HG02759 (cell line): ENCODE results near the gene XPNPEP3.
"Not testable (repeated sequence)": the region's sequence is repeated elsewhere in the genome, so short reads cannot be mapped to it uniquely, and the experiment has no call there.

ENCODE experiments used
- ATAC-seq: cut with Tn5 transposase; IDR thresholded peaks from one replicate; pipeline ENCODE4 v1.9.1; 2021; ENCODE audit warnings: mild to moderate bottlenecking, moderate library complexity; ENCODE audit not compliant: unreplicated experiment

XPNPEP3 gene

GRCh38 chr22:40855979-40856512 lies 902 bp upstream of the XPNPEP3 start:
- ATAC-seq, result peak; percentile 27

DNA sequence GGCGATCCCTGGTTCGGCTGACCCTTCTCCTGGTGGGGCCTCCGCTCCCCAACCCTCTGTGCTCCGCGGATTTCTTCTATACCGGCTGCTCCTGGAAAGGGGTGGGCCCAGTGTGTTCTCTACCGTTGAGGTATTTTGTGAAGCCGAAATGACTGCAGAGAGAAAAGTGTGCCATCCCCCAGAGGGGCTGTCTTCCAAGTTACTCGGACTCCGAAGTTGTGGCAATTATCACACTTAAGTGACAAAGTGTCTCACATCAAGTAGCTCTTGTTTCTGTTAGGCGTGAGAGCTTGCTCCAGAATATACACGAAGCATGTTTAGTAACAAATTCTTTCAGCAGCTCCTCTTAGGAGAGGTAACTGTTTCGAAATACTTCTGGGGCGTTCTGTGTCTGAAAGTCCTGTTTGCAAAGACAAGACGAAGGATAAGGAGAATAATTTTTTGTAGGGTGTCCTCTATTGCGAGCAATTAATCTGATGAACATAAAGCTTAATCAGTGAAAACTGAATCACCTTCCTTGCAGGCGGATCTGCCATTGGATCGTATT lies 434 bp downstream of the XPNPEP3 start:
- ATAC-seq, result no peak

DNA sequence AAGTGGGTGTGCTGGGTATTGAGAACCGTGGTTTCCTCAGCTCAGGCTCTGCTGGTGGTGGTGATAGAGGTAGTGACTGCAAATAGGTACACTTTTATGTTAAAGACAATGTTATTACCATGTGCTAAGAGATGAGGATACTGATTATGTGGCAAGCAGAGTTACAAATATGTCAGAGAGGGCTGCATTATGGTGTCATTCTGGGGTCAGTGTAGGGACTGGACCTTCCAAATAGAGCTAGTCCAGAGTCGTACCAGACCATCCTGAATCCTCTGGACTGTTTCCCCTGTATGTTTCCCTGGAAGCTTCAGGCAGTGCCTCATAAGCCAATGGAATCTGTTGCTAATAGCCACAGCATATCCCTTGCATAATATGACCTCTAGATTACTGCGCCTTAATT lies 5.1 kb downstream of the XPNPEP3 start, which contains the start of gene DNAJB7:
TSS of gene DNAJB7 (minus strand) at position 101 of the 400 bp plus-strand sequence. CDS start 119 bp downstream, outside the sequence.
- no peak for ATAC-seq

- ATAC-seq, result no peak
Measured at GRCh38 chr22:40862537-40862936, 5.6 kb downstream of the XPNPEP3 start.

DNA sequence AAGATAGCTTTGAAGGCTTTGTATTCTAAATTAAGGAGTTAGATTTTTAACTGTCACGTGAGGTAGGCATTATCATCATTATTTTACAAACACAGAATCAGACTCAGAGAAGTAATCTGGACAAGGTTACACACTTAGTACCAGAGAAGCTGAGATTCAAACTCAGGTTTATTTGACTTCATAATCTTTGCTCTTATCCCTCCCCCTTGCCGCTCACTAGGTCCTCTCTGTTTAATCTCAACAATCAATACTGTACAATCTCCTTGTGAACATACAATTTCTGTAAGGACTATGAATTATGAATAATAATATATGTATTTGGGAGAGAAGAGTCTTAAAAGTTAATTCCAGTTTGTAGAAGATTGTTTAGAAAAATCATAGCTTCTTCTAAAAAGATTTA lies 10.2 kb downstream of the XPNPEP3 start:
- no peak for ATAC-seq

- not testable (repeated sequence) for ATAC-seq
Measured at GRCh38 chr22:40868379-40868778, 11.4 kb downstream of the XPNPEP3 start.

GRCh38 chr22:40874016-40874415 lies 17.1 kb downstream of the XPNPEP3 start:
- ATAC-seq, result no peak

DNA sequence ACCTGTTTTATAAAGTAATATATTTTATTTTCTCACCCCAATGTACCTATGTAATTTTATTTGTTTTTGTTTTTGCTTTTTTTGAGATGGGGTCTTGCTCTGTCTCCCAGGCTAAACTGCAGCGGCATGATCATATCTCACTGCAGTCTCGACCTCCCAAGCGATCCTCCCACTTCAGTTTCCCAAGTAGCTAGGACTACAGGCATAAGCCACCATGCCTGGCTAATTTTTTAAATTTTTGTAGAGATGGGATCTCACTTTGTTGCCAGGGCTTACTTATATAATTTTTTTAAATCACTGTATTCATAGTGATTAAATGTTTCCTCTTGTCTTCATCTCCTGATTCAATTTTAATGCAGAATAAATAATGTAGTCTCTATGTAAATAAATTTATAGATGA lies 18.2 kb downstream of the XPNPEP3 start:
- no peak for ATAC-seq

DNA sequence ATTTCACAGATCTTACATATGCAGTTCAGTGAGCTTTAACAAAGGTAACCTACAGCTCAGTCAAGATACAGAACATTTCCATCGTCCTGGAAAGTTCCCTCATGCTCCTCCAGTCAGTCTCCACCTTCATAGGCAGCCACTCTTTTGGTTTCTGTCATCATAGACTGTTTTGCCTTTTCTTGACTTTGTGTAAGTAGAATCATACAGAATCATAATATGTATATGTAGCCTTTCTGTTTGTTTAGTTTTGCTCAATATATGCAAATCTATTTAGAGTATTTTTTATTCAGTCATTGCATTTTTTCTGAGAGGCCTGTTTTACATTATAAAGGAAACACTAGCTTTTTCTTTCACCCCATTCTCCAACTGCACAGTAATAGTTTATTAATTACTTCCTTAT lies 20.0 kb downstream of the XPNPEP3 start:
- no peak for ATAC-seq

DNA sequence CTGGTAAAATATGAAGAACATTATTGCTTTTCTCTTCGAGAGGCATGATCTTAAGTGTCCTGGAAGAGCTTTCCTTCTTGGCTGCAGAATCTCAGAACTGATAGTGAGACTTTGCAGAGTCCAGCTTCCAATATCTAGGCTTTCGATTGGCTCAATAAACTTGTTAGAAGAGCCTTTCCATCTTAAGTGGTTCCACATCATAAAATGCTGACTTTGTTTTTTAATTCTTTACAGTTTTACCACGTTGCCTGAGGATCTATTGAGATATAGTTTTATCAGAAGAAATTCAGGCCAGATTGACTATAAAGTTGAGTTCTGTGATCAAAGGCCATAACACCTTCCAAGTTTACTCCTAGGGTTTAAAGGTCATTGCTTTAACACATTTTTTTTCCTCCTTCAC lies 20.5 kb downstream of the XPNPEP3 start:
- ATAC-seq, result no peak

DNA sequence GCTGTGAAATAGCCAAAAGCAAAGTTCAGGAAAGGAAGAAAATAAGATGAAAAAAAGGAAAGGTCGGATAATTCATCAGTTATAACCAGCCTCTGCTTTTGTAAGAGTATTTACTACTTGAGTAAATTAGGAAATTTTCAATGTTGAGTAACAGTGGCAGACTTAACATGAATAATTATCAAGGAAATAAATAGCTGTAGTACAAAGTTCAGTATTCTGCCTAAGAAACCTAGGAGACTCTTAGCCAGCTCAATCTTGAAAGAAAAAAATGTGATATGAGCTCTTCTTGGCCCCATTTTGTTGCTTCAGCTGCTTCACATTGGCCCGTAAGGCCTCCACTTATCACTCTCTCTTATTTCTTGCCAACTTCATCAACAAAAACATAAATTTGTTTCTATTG lies 22.0 kb downstream of the XPNPEP3 start:
- ATAC-seq, result no peak

DNA sequence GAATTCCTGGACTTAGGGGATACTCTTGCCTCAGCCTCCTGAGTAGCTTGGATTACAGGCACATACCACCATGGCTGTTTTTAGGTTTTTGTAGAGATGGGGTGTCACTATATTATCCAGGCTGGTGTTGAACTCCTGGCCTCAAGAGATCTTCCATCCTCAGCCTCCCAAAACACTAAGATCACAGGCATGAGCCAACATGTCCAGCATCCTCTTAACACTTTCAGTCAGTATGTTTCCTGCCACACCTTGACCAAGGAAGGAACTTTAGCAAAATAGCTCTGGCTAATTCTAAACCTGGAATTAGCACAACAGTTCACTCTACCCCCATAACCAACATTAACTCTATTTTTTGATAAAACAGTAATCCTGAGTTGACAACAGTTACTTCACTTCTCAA lies 32.2 kb downstream of the XPNPEP3 start:
- ATAC-seq, result no peak

DNA sequence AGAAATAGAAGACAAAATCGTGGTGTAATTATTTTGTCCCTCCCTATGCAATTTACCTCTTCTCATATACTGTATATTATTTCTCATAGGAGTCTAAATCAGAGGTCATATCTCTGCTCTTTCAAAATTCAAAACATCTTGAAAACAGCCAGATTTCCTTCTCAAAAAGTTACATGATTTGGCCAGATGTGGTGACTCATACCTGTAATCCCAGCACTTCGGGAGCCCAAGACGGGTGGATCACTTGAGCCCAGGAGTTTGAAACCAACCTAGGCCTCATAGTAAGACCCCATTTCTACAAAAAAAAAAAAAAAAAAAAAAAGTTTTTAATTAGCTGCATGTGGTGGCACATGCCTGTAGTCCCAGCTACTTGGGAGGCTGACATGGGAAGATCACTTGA lies 33.9 kb downstream of the XPNPEP3 start:
- ATAC-seq, result no peak

- no peak for ATAC-seq
Measured at GRCh38 chr22:40894417-40894816, 37.5 kb downstream of the XPNPEP3 start.

DNA sequence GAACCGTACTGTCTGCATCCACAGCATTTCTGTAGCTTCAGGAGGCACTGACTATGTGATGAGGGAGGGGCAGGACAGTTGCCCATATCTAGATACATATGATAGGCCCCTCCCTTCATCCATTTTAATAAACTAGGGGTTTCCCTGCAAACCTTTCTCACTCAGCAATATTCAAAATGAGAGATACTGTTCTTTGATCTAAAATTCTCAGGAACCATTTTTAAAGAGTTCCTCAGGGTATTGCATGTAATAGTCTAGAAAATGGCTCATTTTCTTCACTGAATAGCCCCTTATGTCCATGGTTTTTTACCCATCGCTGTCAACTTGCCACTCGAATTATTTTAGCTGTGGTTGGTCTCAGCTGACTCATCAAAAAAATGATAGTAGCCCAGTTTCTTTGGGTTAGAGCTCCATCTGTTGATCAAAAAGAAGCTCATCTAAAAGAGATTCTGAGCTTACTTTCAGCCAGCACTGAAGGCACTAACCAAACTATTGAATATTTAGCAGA lies 42.0 kb downstream of the XPNPEP3 start:
- ATAC-seq, result no peak

- ATAC-seq, result no peak
Measured at GRCh38 chr22:40904101-40904500, 47.2 kb downstream of the XPNPEP3 start.

DNA sequence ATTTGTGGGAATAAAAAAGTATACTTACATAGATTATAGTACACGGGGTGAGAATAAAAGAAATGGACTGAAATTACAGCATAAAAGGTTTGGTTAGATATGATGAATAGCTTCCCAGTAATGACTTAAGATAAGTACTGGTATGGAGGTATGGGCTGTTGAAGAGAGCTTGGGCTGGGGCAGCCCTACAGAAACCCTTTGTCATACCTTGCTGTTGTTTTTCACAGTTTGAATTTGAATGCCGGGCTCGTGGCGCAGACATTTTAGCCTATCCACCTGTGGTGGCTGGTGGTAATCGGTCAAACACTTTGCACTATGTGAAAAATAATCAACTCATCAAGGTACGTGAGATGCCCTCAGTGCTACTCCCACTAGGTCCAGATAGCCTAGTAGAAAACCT lies 51.9 kb downstream of the XPNPEP3 start:
- ATAC-seq, result no peak

GRCh38 chr22:40911772-40912171 lies 54.8 kb downstream of the XPNPEP3 start:
- no peak for ATAC-seq

GRCh38 chr22:40912987-40913386 lies 56.0 kb downstream of the XPNPEP3 start:
- ATAC-seq, result not testable (repeated sequence)

- ATAC-seq, result no peak
Measured at GRCh38 chr22:40919446-40919845, 62.5 kb downstream of the XPNPEP3 start.

DNA sequence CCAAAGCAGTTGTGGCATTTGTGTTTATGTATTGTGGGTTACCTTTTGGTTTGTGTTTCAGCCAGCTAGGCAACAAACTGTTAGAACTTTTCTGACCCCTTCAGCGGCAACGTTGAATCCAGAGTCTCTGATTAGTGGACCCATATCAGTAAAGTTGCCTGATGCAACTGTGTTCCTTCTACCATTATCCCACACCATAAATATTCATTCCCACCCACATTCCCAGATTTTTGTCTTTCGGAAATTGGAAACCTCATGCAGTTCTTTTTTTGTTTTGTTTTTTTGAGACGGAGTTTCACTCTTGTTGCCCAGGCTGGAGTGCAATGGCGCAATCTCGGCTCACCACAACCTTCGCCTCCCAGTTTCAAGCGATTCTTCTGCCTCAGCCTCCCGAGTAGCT lies 63.6 kb downstream of the XPNPEP3 start:
- ATAC-seq, result no peak

GRCh38 chr22:40922484-40923303 lies 65.7 kb downstream of the XPNPEP3 start:
- ATAC-seq, result no peak
